Stimulated activated naive B cell treated with anti-CD40 and anti-IgM and Interleukin-4, amounts not matched to agents 10 μg/mL and 1 μg/mL and 100 μg/mL, for 72 hours (primary cell): ENCODE results near the gene KIF23.
A peak's percentile ranks its signal among the peaks of the same experiment; 100 is the strongest.
"Not testable (repeated sequence)": the region's sequence is repeated elsewhere in the genome, so short reads cannot be mapped to it uniquely, and the experiment has no call there.

ENCODE experiments used
- ATAC-seq, 2 donors: fragments of 150-1000 bp; cut with Tn5 transposase; replicated peaks; 2 replicates each; pipeline ENCODE4 v1.10.0; 2021; ENCODE audit warnings: moderate library complexity in 1 of 2
- DNase-seq: peaks from one replicate; pipeline ENCODE4 v3.0.0; 2021
- H3K27ac Mint-ChIP-seq: one replicate; pipeline ENCODE4 v1.8.0; 2022; ENCODE audit warnings: mild to moderate bottlenecking, mixed read lengths
- H3K27me3 Mint-ChIP-seq, 2 donors: one replicate each; pipeline ENCODE4 v1.8.0; 2022; ENCODE audit warnings: mixed read lengths in 2 of 2
- H3K36me3 Mint-ChIP-seq, 2 donors: one replicate each; pipeline ENCODE4 v1.8.0; 2022; ENCODE audit warnings: mixed read lengths in 2 of 2, mild to moderate bottlenecking in 1 of 2
- H3K4me1 Mint-ChIP-seq, 2 donors: one replicate each; pipeline ENCODE4 v1.8.0; 2022; ENCODE audit warnings: mixed read lengths in 2 of 2, mild to moderate bottlenecking in 1 of 2
- H3K4me3 Mint-ChIP-seq, 2 donors: one replicate each; pipeline ENCODE4 v1.8.0; 2022; ENCODE audit warnings: mild to moderate bottlenecking in 2 of 2, mixed read lengths in 2 of 2, moderate library complexity in 1 of 2
- H3K9me3 Mint-ChIP-seq, 2 donors: one replicate each; pipeline ENCODE4 v1.8.0; 2022; ENCODE audit warnings: mixed read lengths in 2 of 2, mild to moderate bottlenecking in 1 of 2

Gene KIF23

DNA sequence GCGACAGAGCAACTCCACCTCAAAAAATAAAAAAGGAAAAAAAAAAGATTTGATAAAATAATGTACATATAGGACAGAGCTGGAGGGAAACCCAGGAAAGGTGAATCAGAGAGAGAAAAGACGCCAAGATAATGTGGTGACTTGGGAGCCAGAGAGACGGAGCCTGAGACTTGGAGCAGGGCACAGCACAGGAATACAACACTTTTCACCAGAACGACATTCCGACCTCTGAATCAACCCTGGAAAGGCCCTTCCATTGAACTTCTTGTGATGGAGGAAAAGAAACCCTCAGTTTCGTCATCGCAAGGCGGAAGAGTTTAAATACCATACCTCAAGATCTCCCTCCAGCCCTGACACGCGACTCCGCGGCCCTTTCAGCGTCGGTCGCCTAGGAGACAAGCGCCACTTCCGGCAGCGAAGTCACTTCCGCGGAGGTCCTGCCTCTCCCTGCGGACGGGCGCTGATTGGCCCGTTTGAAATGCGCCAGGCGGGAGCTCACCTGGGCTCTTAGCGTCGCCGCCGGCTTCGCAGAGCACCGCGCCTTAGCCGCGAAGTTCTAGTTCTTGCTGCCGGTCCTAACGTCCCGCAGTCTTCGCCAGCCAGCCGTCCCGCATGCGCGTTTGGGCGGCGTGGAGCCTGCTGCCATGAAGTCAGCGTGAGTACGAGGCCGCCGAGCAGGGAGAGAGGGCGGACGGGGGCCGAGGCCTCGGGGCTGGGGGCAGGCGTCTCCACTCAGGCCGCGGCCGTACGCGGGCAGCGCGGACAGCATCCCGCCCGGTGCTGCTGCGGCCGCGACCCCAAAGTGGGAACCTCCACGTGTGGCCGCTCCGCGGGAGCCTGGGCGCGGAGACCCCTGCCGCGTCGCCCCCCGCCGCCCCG is at the start of gene KIF23:
TSS of gene KIF23 (plus strand) at position 528 of the 879 bp plus-strand sequence. CDS start at position 645, 117 bp downstream.
- H3K36me3 Mint-ChIP-seq, result peaks cover 0 to 5% of the 10 kb centered on the region in 2 donors
- H3K9me3 Mint-ChIP-seq, result no peaks in the 10 kb centered on the region
- peaks cover 0 to 5% of the 10 kb centered on the region in 2 donors for H3K27me3 Mint-ChIP-seq
- peaks cover 2 to 14% of the 10 kb centered on the region in 2 donors for H3K4me1 Mint-ChIP-seq
- DNase-seq, result peak; percentile 92
- peak; percentile 95 to 98 for ATAC-seq
- H3K4me3 Mint-ChIP-seq, result peak within 1 kb of the TSS; percentile 86 to 89
- H3K27ac Mint-ChIP-seq, result peak within 1 kb of the TSS; percentile 74

- Mint-ChIP-seq H3K36me3 (no peaks in the 10 kb centered on the region), H3K27me3 (peaks cover 8 to 16% of the 10 kb centered on the region in 2 donors), H3K4me1 (no peaks in the 10 kb centered on the region), H3K4me3 (no peak overlapping the region), H3K27ac (no peak overlapping the region), H3K9me3 (peaks cover 0 to 3% of the 10 kb centered on the region in 2 donors)
- no peak for ATAC-seq
- DNase-seq, result no peak
Observed at GRCh38 chr15:69367236-69367635, 46.9 kb upstream of the KIF23 start.

GRCh38 chr15:69369631-69370030 is 44.5 kb upstream of the KIF23 start:
- peaks cover 18 to 21% of the 10 kb centered on the region in 2 donors for H3K27me3 Mint-ChIP-seq
- H3K9me3 Mint-ChIP-seq, result peaks cover 4 to 6% of the 10 kb centered on the region in 2 donors
- ATAC-seq (no peak), DNase-seq (no peak)
- H3K4me3 Mint-ChIP-seq, result no peak overlapping the region
- no peaks in the 10 kb centered on the region for H3K36me3 Mint-ChIP-seq
- H3K27ac Mint-ChIP-seq, result no peak overlapping the region
- no peaks in the 10 kb centered on the region for H3K4me1 Mint-ChIP-seq

DNA sequence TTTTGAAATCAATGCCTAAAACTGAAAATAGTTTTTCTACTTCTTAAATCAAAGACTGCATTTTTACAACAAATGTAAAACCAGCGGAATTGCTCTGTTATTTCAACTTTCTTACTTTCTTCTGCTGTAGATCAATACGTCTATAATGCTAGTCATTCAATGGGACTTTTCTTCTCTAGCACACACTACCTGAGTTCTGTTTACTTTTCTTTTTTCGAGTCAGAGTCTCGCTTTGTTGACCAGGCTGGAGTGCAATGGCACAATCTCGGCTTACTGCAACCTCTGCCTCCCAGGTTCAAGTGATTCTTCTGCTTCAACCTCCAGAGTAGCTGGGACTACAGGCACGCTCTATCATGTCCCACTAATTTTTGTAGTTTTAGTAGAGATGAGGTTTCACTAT is 40.7 kb upstream of the KIF23 start:
- H3K4me3 Mint-ChIP-seq, result no peak overlapping the region
- ATAC-seq (no peak), DNase-seq (no peak)
- H3K27ac Mint-ChIP-seq, result no peak overlapping the region
- H3K9me3 Mint-ChIP-seq, result peaks cover 3 to 4% of the 10 kb centered on the region in 2 donors
- H3K36me3 Mint-ChIP-seq, result no peaks in the 10 kb centered on the region
- H3K27me3 Mint-ChIP-seq, result peaks cover 24 to 36% of the 10 kb centered on the region in 2 donors
- H3K4me1 Mint-ChIP-seq, result no peaks in the 10 kb centered on the region

- no peaks in the 10 kb centered on the region for H3K36me3 Mint-ChIP-seq
- no peaks in the 10 kb centered on the region for H3K4me1 Mint-ChIP-seq
- peaks cover 22 to 43% of the 10 kb centered on the region in 2 donors for H3K27me3 Mint-ChIP-seq
- no peak overlapping the region for H3K4me3 Mint-ChIP-seq
- no peak for DNase-seq
- ATAC-seq, result no peak
- H3K9me3 Mint-ChIP-seq, result peaks cover 3 to 4% of the 10 kb centered on the region in 2 donors
- H3K27ac Mint-ChIP-seq, result no peak overlapping the region
Observed at GRCh38 chr15:69375151-69375790, 38.9 kb upstream of the KIF23 start.

DNA sequence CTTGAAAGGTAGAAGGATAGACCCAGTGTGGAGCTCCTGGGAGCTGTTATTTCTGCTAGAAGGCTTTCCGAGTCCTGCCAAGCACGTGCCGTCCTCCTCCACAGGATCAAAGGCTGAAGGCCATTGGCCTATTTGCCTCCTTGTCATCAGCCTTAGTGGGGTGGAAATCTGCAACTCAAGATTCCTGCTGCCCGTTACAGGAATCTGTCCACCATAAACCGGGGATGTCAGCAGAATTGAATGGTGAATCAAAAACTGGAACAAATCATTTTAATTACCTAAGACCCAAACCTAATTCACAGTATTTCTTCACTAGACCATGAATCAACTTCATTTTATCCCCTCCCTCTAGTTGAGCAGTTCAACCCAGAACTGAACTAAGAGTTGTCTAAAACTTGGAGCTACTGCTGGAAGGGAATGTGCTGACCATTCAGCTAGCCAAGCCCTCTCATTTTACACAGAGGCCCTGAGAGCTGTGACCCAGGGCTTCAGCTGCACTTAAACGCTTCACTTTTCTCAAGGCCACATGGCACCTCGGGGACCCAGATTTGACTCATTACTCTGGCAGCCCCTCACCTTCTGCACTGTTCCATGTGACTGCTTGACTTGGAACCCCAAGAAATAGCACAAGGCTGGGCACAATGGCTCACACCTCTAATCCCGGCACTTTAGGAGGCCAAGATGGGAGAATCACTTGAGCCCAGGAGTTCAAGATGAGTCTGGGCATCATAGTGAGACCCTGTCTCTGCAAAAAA is 36.8 kb upstream of the KIF23 start:
- DNase-seq, result no peak
- no peak for ATAC-seq
- H3K36me3 Mint-ChIP-seq, result no peaks in the 10 kb centered on the region
- no peaks in the 10 kb centered on the region for H3K4me1 Mint-ChIP-seq
- peaks cover 3 to 4% of the 10 kb centered on the region in 2 donors for H3K9me3 Mint-ChIP-seq
- peaks cover 26 to 43% of the 10 kb centered on the region in 2 donors for H3K27me3 Mint-ChIP-seq
- no peak overlapping the region for H3K27ac Mint-ChIP-seq
- no peak overlapping the region for H3K4me3 Mint-ChIP-seq

- H3K36me3 Mint-ChIP-seq, result no peaks in the 10 kb centered on the region
- no peak overlapping the region for H3K4me3 Mint-ChIP-seq
- H3K27ac Mint-ChIP-seq, result no peak overlapping the region
- ATAC-seq (no peak), DNase-seq (no peak)
- H3K4me1 Mint-ChIP-seq, result no peaks in the 10 kb centered on the region
- peaks cover 17 to 24% of the 10 kb centered on the region in 2 donors for H3K27me3 Mint-ChIP-seq
- H3K9me3 Mint-ChIP-seq, result no peaks in the 10 kb centered on the region
Observed at GRCh38 chr15:69380100-69380725, 33.9 kb upstream of the KIF23 start.

- DNase-seq (no peak), ATAC-seq (no peak)
- Mint-ChIP-seq H3K9me3 (no peaks in the 10 kb centered on the region), H3K4me3 (no peak overlapping the region), H3K36me3 (no peaks in the 10 kb centered on the region), H3K27ac (no peak overlapping the region), H3K4me1 (no peaks in the 10 kb centered on the region), H3K27me3 (peaks cover 17 to 21% of the 10 kb centered on the region in 2 donors)
Observed at GRCh38 chr15:69380726-69381105, 33.4 kb upstream of the KIF23 start.

- DNase-seq, H3K9me3 Mint-ChIP-seq, H3K27ac Mint-ChIP-seq, ATAC-seq, H3K36me3 Mint-ChIP-seq, H3K4me3 Mint-ChIP-seq, H3K4me1 Mint-ChIP-seq: not testable (repeated sequence)
- H3K27me3 Mint-ChIP-seq, result peaks cover 11 to 14% of the 10 kb centered on the region in 2 donors
Observed at GRCh38 chr15:69382176-69382575, 32.0 kb upstream of the KIF23 start.

DNA sequence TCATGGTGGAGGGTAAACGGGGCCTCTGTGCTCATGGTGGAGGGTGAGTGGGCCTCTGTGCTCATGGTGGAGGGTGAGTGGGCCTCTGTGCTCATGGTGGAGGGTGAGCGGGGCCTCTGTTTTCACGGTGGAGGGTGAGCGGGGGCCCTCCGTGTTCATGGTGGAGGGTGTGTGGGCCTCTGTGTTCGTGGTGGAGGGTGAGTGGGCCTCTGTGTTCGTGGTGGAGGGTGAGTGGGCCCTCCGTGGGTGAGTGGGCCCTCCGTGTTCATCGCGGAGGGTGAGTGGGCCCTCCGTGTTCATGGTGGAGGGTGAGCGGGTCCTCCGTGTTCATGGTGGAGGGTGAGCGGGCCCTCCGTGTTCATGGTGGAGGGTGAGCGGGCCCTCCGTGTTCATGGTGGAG is 30.1 kb upstream of the KIF23 start:
- H3K36me3 Mint-ChIP-seq, H3K27me3 Mint-ChIP-seq, H3K4me3 Mint-ChIP-seq, H3K9me3 Mint-ChIP-seq, H3K4me1 Mint-ChIP-seq, H3K27ac Mint-ChIP-seq, DNase-seq, ATAC-seq: not testable (repeated sequence)

GRCh38 chr15:69384626-69385598 is 29.2 kb upstream of the KIF23 start:
- Mint-ChIP-seq H3K4me1 (no peaks in the 10 kb centered on the region), H3K36me3 (no peaks in the 10 kb centered on the region), H3K27me3 (peaks cover 0 to 5% of the 10 kb centered on the region in 2 donors), H3K9me3 (no peaks in the 10 kb centered on the region), H3K27ac (no peak overlapping the region), H3K4me3 (no peak overlapping the region)
- no peak for ATAC-seq
- DNase-seq, result no peak

DNA sequence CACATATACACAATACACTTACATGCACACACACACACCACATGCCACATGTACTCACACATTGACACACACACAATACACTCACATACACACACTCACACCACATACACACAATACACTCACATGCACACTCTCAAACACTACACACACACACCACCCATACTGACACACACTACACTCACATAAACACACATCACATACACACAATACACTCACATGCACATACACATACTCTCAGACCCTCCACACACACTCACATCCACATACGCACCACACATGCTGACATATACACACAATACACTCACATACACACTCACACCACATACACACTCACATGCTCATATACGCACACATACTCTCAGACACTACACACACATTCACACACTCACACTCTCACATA is 28.3 kb upstream of the KIF23 start:
- DNase-seq (no peak), ATAC-seq (no peak)
- no peak overlapping the region for H3K4me3 Mint-ChIP-seq
- no peaks in the 10 kb centered on the region for H3K36me3 Mint-ChIP-seq
- H3K27me3 Mint-ChIP-seq, result no peaks in the 10 kb centered on the region
- no peaks in the 10 kb centered on the region for H3K4me1 Mint-ChIP-seq
- no peaks in the 10 kb centered on the region for H3K9me3 Mint-ChIP-seq
- H3K27ac Mint-ChIP-seq, result no peak overlapping the region

- Mint-ChIP-seq H3K36me3 (no peaks in the 10 kb centered on the region), H3K4me3 (no peak overlapping the region), H3K9me3 (no peaks in the 10 kb centered on the region), H3K27ac (no peak overlapping the region), H3K4me1 (no peaks in the 10 kb centered on the region), H3K27me3 (peaks cover under 1 to 1% of the 10 kb centered on the region in 2 donors)
- no peak for ATAC-seq
- DNase-seq, result no peak
Observed at GRCh38 chr15:69386284-69386683, 27.9 kb upstream of the KIF23 start.
